Right atrium auricular region (tissue), 2 donors: ENCODE data around the gene KDELR1. TPM values are rescaled to one million over a fixed set of nuclear protein-coding genes. Genes with fewer than 3 reads are reported as not detected.

Experiments
- DNase-seq: peaks from one replicate; pipeline ENCODE4 v3.0.0-alpha.2; 2019; ENCODE audit warnings: low spot score
- H3K27ac ChIP-seq, 2 donors: fragments of 200-600 bp; sonication (generic); 1 replicate in 1 of 2; 2 replicates in 1 of 2; pipeline ENCODE4 v1.5.1; 2016 to 2019
- H3K27me3 ChIP-seq, 2 donors: fragments of 200-600 bp; sonication (generic); one replicate each; pipeline versions ENCODE4 v1.5.1 to v1.6.0; 2017 to 2019
- H3K36me3 ChIP-seq: fragments of 200-600 bp; sonication (generic); one replicate; pipeline ENCODE4 v1.5.1; 2016
- H3K4me1 ChIP-seq, 2 donors: fragments of 200-600 bp; sonication (generic); one replicate each; pipeline versions ENCODE4 v1.5.1 to v1.6.0; 2017 to 2019
- H3K4me3 ChIP-seq, 2 donors: fragments of 200-600 bp; sonication (generic); 1 replicate in 1 of 2; 2 replicates in 1 of 2; pipeline ENCODE4 v1.5.1; 2017 to 2019; ENCODE audit warnings: mild to moderate bottlenecking in 1 of 2, moderate library complexity in 1 of 2
- H3K9me3 ChIP-seq, 2 donors: fragments of 200-600 bp; sonication (generic); one replicate each; pipeline ENCODE4 v1.5.1; 2019
- total RNA-seq, 2 donors: library from RNA; depleted of rRNA; stranded (reverse); fragments of >200 nt; gene quantifications; one replicate each; pipeline ENCODE4 v1.1.0, GENCODE V29; 2016
- TF ChIP-seq, protein P1 (sequence below), 2 donors: fragments of 200-600 bp; sonication (generic); IDR thresholded peaks; one replicate each; pipeline ENCODE4 v1.5.1; 2019; ENCODE audit warnings: antibody characterized with exemption in 2 of 2

The KDELR1 gene
- total RNA-seq, 2 donors from 2014 or later = 74.1 to 82.0 TPM

DNA sequence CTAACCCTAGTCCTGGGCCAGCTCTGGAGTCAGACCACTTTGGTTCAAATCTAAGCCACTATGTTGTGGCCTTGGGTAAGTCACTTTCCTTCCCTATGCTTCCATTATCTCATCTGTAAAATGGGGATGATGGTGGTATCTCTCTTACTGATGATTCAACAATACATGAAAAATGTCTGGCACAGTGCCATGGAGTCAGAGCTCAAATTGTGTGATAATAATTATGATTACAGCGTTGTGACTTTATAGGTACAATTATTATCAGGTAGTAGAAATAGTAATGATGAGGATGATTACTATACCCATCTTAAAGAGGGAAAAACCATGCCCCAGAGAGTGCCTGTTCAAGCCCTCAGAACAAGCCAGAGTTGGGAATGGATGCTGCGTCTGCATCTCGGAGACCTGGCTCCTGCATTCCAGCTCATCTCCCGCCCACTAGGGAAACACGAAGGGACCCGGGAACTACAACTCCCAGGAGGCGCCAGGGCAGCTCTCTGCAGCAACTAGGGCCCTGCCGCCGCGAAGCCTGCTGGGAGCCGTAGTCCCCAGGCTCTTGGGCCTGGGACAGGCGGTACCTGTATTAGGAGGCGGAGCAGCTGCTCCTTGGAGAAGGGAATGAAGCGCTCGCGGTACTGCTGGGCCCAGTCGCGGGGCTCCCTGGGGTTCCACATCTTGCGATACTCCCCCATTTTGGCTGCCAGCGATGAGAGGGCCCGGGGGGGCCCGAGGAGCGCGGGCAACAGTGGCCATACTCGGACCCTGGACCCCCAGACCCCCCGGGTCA, 28.4 kb downstream of the KDELR1 start:
- H3K36me3 ChIP-seq = no peaks in the 10 kb centered on the region
- H3K27me3 ChIP-seq = no peaks in the 10 kb centered on the region
- no peaks in the 10 kb centered on the region for H3K9me3 ChIP-seq
- TF ChIP-seq, protein P1, sequence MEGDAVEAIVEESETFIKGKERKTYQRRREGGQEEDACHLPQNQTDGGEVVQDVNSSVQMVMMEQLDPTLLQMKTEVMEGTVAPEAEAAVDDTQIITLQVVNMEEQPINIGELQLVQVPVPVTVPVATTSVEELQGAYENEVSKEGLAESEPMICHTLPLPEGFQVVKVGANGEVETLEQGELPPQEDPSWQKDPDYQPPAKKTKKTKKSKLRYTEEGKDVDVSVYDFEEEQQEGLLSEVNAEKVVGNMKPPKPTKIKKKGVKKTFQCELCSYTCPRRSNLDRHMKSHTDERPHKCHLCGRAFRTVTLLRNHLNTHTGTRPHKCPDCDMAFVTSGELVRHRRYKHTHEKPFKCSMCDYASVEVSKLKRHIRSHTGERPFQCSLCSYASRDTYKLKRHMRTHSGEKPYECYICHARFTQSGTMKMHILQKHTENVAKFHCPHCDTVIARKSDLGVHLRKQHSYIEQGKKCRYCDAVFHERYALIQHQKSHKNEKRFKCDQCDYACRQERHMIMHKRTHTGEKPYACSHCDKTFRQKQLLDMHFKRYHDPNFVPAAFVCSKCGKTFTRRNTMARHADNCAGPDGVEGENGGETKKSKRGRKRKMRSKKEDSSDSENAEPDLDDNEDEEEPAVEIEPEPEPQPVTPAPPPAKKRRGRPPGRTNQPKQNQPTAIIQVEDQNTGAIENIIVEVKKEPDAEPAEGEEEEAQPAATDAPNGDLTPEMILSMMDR (IDR thresholded peaks at IDR 0.05) = no peak
- DNase-seq = peak; percentile 91
- peaks cover 0 to 6% of the 10 kb centered on the region in 2 donors for H3K4me1 ChIP-seq
- H3K27ac ChIP-seq = peak overlapping the region; percentile 98 to 99
- H3K4me3 ChIP-seq = peak overlapping the region; percentile 50 to 74

DNA sequence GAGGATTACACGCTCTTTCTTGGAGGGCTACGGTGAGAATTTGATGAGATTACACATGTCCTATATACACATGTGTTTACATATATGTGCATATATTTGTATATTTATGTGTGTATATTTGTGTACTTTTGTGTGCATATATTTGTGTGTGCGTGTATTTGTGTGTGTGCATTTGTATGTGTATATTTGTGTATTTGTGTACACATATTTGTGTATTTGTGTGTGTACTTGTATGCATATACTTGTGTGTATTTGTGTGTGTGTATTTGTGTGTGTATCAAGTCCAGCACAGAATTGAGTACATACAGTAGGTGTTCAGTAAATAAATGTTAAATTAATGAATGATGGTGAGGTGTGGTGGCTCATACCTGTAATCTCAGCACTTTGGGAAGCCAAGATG, 29.4 kb downstream of the KDELR1 start:
- H3K4me3 ChIP-seq = no peak overlapping the region
- H3K27ac ChIP-seq = no peak overlapping the region
- H3K27me3 ChIP-seq = no peaks in the 10 kb centered on the region
- H3K36me3 ChIP-seq = no peaks in the 10 kb centered on the region
- no peak for DNase-seq
- TF ChIP-seq, protein P1 (IDR thresholded peaks at IDR 0.05) = no peak
- H3K4me1 ChIP-seq = peaks cover 0 to 6% of the 10 kb centered on the region in 2 donors
- no peaks in the 10 kb centered on the region for H3K9me3 ChIP-seq

DNA sequence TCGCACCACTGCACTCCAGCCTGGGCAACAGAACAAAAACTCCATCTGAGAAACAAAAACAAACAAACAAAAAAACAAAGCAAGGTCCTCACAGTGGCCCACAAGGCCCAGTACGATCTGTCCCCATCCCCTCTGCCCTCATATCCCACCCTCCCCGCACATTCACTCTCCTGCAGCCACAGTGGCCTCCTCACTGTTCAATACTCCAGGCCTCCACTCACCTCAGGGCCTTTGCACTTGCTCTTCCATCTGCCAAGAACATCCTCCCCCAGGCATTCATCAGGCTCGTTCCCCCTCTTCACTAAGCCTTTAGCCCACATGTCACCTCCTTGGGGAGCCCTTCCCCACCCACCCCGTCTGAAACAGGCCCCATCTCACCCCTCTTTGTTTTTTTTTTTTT, 32.2 kb downstream of the KDELR1 start:
- Histone ChIP-seq H3K27ac (no peak overlapping the region), H3K9me3 (no peaks in the 10 kb centered on the region), H3K27me3 (no peaks in the 10 kb centered on the region), H3K4me1 (peaks cover 0 to under 1% of the 10 kb centered on the region in 2 donors), H3K36me3 (no peaks in the 10 kb centered on the region), H3K4me3 (no peak overlapping the region)
- TF ChIP-seq, protein P1 (IDR thresholded peaks at IDR 0.05) = no peak
- no peak for DNase-seq

DNA sequence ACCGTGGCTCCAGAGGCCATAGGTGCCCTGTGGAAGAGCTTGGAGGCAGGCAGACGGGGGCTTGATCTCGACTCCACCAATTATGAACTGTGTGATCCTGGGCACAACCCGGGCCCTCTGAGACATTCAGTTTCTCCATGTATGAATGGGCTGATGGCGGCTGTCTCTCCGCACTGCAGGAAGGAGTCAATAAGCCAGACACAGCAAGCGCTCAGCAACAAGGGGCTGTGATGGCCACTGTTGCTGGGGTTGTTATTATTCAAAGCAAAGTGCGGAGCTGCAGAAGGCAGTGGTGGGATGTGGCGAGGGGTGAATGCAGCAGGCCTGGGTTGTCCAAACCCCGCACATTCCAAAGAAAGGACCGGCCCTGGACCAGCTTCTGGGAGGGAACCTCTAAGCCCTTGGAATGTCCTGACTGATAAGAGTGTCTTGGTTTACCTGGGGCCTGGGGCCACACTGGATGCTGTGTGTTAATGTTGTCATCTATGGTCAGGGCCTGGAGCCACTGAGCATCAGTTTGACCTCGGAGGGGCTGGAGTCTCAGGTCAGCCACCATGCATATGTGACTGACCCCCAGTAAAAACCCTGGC, 35.9 kb downstream of the KDELR1 start:
- Histone ChIP-seq H3K9me3 (no peaks in the 10 kb centered on the region), H3K27me3 (no peaks in the 10 kb centered on the region), H3K4me3 (no peak overlapping the region), H3K4me1 (no peaks in the 10 kb centered on the region), H3K27ac (no peak overlapping the region), H3K36me3 (no peaks in the 10 kb centered on the region)
- TF ChIP-seq, protein P1 (IDR thresholded peaks at IDR 0.05) = no peak
- DNase-seq = no peak

DNA sequence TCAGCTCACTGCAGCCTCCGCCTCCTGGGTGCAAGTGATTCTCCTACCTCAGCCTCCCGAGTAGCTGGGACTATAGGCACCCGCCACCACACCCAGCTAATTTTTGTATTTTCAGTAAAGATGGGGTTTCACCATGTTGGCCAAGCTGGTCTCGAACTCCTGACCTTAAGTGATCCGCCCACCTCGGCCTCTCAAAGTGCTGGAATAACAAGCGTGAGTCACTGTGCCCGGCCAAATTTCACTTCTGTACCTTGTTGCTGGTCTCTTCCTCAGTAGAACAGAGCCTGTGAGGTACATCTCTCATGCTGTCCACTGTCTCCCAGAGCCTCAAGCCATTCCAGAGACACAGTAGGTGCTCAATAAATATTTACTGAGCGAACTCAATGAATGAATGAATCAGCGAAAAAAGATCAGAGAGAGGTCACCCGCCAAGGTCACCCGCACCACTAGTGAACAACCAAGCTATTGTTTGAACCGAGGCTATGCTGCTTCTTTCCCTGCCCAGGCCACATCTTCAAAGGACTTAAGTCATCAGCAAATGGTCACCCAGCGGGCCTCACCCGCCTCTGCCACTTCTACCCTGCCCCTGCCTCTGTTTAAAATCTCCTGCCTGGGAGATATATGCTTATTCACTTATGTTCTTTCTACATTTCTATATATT, 36.9 kb downstream of the KDELR1 start:
- no peak for DNase-seq
- H3K27ac ChIP-seq = no peak overlapping the region
- no peaks in the 10 kb centered on the region for H3K9me3 ChIP-seq
- no peaks in the 10 kb centered on the region for H3K4me1 ChIP-seq
- TF ChIP-seq, protein P1 (IDR thresholded peaks at IDR 0.05) = no peak
- H3K27me3 ChIP-seq = no peaks in the 10 kb centered on the region
- no peaks in the 10 kb centered on the region for H3K36me3 ChIP-seq
- H3K4me3 ChIP-seq = no peak overlapping the region
